Measurements from ENCODE around the gene LIPA. TPM values are rescaled to one million over a fixed set of nuclear protein-coding genes. Genes with fewer than 3 reads are reported as not detected.
"Not testable (repeated sequence)": the region's sequence is repeated elsewhere in the genome, so short reads cannot be mapped to it uniquely, and the experiment has no call there.

The LIPA gene
- total RNA-seq, 2 experiments from 2014 or later = 23.5 to 29.2 TPM

DNA sequence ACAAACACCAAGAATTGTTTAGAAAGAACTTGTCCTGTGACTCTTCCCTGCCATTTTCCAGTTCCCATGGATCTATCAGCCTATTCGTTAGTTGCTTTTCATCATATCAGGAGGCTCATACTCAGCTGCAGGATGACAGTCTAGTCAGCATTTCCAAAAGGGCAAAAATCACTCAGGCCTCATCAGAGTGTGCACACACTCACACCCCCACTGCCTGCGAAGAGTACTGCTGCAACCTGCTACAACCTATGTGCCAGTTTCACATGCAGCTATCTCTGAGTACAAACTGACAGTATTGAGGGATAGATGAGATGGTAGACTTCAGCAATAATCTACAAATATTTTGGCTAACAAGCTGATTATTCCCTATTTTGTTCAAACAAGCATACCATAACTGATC, 68.7 kb downstream of the LIPA start:
- no peak overlapping the region for H3K4me3 Mint-ChIP-seq
- POLR2A ChIA-PET = no interaction called here

DNA sequence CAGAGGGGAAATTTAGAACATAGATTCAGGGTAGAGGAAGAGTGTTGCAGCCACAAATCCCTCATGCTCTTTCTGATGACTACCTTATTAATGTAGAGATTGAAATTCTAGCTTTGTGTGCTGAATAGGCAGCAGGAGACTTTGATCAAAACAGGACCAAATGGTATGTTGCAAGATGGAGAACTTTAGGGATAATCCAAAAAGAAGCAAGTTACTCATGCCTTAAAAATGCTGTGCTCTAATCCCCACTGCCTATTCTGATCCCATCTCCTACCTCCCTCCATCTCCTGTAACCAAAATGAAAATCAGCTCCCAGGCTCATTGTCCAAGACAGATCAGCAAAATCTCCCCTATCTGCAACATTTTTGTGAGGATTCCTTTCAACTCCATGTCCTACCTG, 75.8 kb downstream of the LIPA start:
- ChIA-PET POLR2A (no interaction called here), CTCF (interaction anchor here (1.2 kb wide), 1 partner anchor 146 kb away, joined by 3 read pairs; no protein-coding TSS in a partner anchor)
- ATAC-seq (no peak), DNase-seq (no peak)
- Mint-ChIP-seq H3K36me3 (ENCODE audit: low read depth) (no peaks in the 10 kb centered on the region), H3K9me3 (ENCODE audit: insufficient read depth) (no peaks in the 10 kb centered on the region), H3K4me3 (no peak overlapping the region), H3K27ac (no peak overlapping the region), H3K27me3 (ENCODE audit: low read depth) (peaks cover 18% of the 10 kb centered on the region), H3K4me1 (ENCODE audit: low read depth) (no peaks in the 10 kb centered on the region)

More for the DNA sequence above, 68.7 kb downstream of the LIPA start:
- CTCF ChIA-PET = interaction anchor here (0.9 kb wide), 1 partner anchor 8 kb away, joined by 3 read pairs; no protein-coding TSS in a partner anchor
- Mint-ChIP-seq H3K4me1 (ENCODE audit: low read depth) (peaks cover 3% of the 10 kb centered on the region), H3K27me3 (ENCODE audit: low read depth) (peaks cover 21% of the 10 kb centered on the region), H3K27ac (no peak overlapping the region), H3K36me3 (ENCODE audit: low read depth) (no peaks in the 10 kb centered on the region), H3K9me3 (ENCODE audit: insufficient read depth) (no peaks in the 10 kb centered on the region)
- DNase-seq = no peak
- no peak for ATAC-seq

DNA sequence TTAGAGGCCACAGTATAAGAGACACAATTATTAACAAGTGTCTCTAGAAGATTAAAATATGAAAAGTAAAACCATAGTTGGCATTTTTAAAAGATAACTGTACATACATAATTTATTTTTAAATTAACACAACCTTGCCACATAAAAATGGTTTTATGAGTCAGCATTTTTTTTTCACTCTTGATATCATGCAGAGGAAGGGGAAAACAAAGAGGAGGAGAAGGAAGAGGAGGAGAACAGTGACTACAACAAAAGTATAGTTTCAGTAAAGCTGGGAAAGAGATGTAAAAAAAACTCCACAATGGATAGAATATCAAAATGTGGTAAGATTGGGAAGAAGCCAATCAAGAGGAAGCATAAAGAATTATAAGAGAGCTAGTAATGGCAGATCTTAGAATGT, 78.5 kb downstream of the LIPA start:
- Mint-ChIP-seq H3K4me1 (ENCODE audit: low read depth) (no peaks in the 10 kb centered on the region), H3K27me3 (ENCODE audit: low read depth) (peaks cover 30% of the 10 kb centered on the region), H3K27ac (no peak overlapping the region), H3K9me3 (ENCODE audit: insufficient read depth) (no peaks in the 10 kb centered on the region), H3K36me3 (ENCODE audit: low read depth) (no peaks in the 10 kb centered on the region), H3K4me3 (no peak overlapping the region)
- ATAC-seq (no peak), DNase-seq (no peak)
- CTCF ChIA-PET = no interaction called here
- POLR2A ChIA-PET = no interaction called here

DNA sequence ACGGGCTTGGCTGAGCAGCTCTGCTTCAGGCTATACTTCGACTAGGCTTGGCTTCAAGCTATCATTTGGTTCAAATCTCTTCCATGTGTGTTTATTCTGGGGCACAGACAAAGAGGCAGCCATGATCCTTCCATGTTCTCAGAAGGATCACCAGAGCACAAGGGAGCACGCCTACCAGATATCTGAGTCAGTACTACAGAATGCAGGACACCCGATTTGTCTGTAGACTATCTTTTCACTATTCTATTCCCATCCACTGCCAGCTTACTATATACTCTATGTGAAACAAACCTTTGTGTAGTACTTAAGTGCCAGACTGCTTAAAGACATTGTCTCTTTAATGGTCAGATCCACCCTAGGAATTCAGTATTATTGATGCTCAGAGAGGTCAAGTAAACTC, 79.6 kb downstream of the LIPA start:
- Mint-ChIP-seq H3K4me1 (ENCODE audit: low read depth) (no peaks in the 10 kb centered on the region), H3K9me3 (ENCODE audit: insufficient read depth) (no peaks in the 10 kb centered on the region), H3K36me3 (ENCODE audit: low read depth) (no peaks in the 10 kb centered on the region), H3K27ac (no peak overlapping the region), H3K27me3 (ENCODE audit: low read depth) (peaks cover 30% of the 10 kb centered on the region), H3K4me3 (no peak overlapping the region)
- DNase-seq = no peak
- POLR2A ChIA-PET = no interaction called here
- CTCF ChIA-PET = no interaction called here
- no peak for ATAC-seq

DNA sequence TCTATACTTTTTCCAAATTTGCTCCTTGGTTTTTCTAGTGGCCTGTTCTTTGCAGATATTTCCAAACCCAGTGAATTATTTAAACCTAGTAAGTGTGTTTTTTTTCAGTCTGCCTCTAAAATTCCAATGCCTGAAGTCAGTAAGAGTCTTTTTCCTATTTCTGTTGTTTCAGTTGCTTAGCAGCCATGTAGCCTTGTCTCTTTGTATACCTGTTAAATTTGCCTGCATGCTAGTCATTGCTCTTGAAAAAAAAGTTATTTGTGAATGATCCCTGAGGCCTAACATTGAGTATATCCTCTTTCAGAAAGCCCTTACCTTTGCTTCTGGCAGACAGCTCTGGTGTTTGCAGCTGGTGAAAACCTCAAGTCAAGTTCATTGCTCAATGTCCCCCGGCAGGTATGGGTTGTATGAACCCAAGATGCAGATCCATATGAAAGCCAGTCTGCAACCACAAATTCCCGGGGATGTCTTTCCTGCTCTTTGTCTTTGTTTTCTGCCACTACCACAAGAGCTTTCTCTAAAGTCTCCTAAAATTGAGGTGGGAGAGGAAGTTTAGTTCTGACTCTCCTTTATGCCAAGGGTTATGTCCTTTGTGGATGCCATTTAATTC, 80.2 kb downstream of the LIPA start:
- H3K27me3 Mint-ChIP-seq (ENCODE audit: low read depth) = peaks cover 32% of the 10 kb centered on the region
- ATAC-seq (no peak), DNase-seq (no peak)
- no peaks in the 10 kb centered on the region for H3K4me1 Mint-ChIP-seq (ENCODE audit: low read depth)
- no peaks in the 10 kb centered on the region for H3K9me3 Mint-ChIP-seq (ENCODE audit: insufficient read depth)
- CTCF ChIA-PET = no interaction called here
- no peak overlapping the region for H3K27ac Mint-ChIP-seq
- H3K36me3 Mint-ChIP-seq (ENCODE audit: low read depth) = no peaks in the 10 kb centered on the region
- H3K4me3 Mint-ChIP-seq = no peak overlapping the region
- POLR2A ChIA-PET = no interaction called here

DNA sequence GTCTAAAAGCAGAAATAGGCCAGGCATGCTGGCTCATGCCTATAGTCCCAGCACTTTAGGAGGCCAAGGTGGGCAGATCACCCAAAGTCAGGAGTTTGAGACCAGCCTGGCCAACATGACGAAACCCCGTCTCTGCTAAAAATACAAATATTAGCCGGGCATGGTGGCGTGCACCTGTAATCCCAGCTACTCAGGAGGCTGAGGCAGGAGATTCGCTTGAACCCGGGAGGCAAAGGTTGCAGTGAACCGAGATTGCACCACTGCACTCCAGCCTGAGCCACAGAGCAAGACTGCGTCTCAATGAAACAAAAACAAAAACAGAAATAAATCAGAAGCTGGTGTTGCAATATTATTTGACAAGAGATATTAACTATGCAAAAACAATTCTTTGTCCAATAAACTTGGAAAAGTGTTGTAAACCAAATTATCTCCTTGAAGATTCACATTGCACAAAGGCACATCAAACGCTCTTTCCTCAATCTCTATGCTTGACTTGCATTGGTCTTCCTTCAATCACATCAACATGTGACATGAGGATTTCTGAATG, 83.1 kb downstream of the LIPA start:
- H3K27me3 Mint-ChIP-seq (ENCODE audit: low read depth) = peaks cover 30% of the 10 kb centered on the region
- CTCF ChIA-PET = not testable (repeated sequence)

DNA sequence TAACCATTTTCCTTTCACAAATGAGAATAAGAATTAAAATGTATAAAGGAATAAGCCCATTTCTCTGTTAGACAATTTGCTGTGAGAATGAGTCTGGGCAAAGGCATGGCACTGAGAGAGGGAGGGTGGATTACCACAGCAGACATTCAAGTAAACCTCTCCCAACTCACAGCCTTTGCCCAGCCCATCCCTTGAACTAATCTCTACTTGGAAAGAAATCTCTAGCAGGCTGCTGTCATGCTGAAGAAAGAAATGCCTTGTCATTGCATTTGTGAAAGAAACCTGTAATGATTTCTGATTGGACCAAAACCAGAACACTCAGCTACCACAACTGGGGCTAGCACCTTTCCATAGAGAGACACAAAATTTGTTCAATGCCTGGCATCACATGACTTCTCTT, 83.7 kb downstream of the LIPA start:
- Mint-ChIP-seq H3K36me3 (ENCODE audit: low read depth) (no peaks in the 10 kb centered on the region), H3K4me3 (no peak overlapping the region), H3K27me3 (ENCODE audit: low read depth) (peaks cover 30% of the 10 kb centered on the region), H3K27ac (no peak overlapping the region), H3K4me1 (ENCODE audit: low read depth) (peaks cover 25% of the 10 kb centered on the region), H3K9me3 (ENCODE audit: insufficient read depth) (no peaks in the 10 kb centered on the region)
- CTCF ChIA-PET = interaction anchor here (1.2 kb wide), 1 partner anchor 233 kb away, joined by 3 read pairs; no protein-coding TSS in a partner anchor
- ATAC-seq (no peak), DNase-seq (no peak)
- POLR2A ChIA-PET = no interaction called here

More for the DNA sequence above, 83.1 kb downstream of the LIPA start:
- H3K4me3 Mint-ChIP-seq; H3K36me3 Mint-ChIP-seq (ENCODE audit: low read depth); ATAC-seq; POLR2A ChIA-PET; DNase-seq; H3K9me3 Mint-ChIP-seq (ENCODE audit: insufficient read depth); H3K27ac Mint-ChIP-seq: not testable (repeated sequence)
- peaks cover 20% of the 10 kb centered on the region for H3K4me1 Mint-ChIP-seq (ENCODE audit: low read depth)

DNA sequence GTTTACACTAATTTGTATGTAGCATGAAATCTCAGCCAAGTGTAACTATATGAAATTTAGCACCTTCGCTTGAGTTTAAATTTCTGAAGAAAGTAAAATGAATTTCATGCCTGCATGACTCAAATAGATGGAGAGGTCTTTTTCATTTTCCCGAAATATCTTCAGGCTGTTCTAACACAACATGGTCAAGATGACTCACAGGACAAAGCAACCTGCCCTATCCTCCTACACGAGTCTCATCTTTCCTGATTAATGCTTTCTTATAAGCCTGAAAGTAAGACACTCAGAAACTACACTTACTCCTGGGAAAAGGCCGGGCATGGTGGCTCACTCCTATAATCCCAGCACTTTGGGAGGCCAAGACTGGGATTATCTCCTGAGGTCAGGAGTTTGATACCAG, 85.7 kb downstream of the LIPA start:
- Mint-ChIP-seq H3K4me3 (no peak overlapping the region), H3K27me3 (ENCODE audit: low read depth) (peaks cover 15% of the 10 kb centered on the region), H3K27ac (no peak overlapping the region), H3K9me3 (ENCODE audit: insufficient read depth) (no peaks in the 10 kb centered on the region), H3K36me3 (ENCODE audit: low read depth) (no peaks in the 10 kb centered on the region), H3K4me1 (ENCODE audit: low read depth) (peaks cover 25% of the 10 kb centered on the region)
- DNase-seq (no peak), ATAC-seq (no peak)
- ChIA-PET POLR2A (no interaction called here), CTCF (interaction anchor here (1.4 to 2.9 kb wide), 2 partner anchors 52 to 137 kb away, joined by 3 to 11 read pairs; no protein-coding TSS in a partner anchor)

DNA sequence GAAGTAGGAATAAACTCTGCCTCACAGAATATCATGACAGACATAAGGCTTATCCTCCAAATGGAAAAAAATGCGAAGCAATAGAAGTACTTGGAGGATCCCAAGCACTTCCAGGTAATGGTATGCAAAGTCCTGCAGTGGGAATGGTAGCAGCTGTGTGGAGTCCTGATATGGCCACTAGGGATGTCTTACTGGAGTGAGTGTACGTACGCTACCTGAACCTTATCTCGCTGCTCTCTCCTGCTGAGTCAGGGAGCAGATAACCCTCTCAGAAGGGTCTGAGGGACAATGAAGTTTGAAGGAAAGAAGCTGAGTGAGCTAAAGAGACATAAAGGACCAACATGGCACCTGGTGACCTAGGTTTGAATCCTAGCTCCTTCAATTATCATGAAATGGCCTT, 86.7 kb downstream of the LIPA start:
- POLR2A ChIA-PET = no interaction called here
- H3K4me1 Mint-ChIP-seq (ENCODE audit: low read depth) = peaks cover 25% of the 10 kb centered on the region
- DNase-seq (no peak), ATAC-seq (no peak)
- CTCF ChIA-PET = interaction anchor here (0.9 to 2.9 kb wide), 6 partner anchors 42 to 136 kb away, joined by 3 to 15 read pairs (median 3); partner anchors contain the start of gene CH25H
- peak overlapping the region; percentile 84 for H3K27ac Mint-ChIP-seq
- H3K27me3 Mint-ChIP-seq (ENCODE audit: low read depth) = peaks cover 13% of the 10 kb centered on the region
- H3K9me3 Mint-ChIP-seq (ENCODE audit: insufficient read depth) = no peaks in the 10 kb centered on the region
- H3K36me3 Mint-ChIP-seq (ENCODE audit: low read depth) = no peaks in the 10 kb centered on the region
- H3K4me3 Mint-ChIP-seq = no peak overlapping the region

DNA sequence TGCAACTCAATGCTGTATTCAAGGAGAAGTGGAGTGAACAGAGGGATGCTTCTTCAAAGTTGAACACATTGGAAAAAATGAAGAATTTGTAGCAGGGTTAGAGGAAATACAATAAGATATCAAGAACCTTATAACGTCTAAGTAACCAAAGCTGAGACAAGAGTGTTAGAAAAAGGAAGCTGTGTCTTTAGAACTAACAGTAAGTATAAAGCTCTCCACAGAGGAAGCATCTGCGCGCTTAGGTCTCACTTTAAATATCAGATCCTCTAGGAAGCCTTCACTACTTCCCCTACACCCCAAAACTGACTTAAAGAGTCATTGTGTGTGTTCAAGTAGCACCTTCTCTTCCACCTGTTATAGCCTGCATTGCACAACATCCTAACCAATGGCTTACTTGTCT, 87.5 kb downstream of the LIPA start:
- POLR2A ChIA-PET = interaction anchor here (0.9 to 1.7 kb wide), 2 partner anchors 133 to 173 kb away, joined by 3 to 4 read pairs; partner anchors contain the start of gene FAS
- no peaks in the 10 kb centered on the region for H3K9me3 Mint-ChIP-seq (ENCODE audit: insufficient read depth)

More for the DNA sequence above, 87.5 kb downstream of the LIPA start:
- Mint-ChIP-seq H3K36me3 (ENCODE audit: low read depth) (no peaks in the 10 kb centered on the region), H3K27me3 (ENCODE audit: low read depth) (peaks cover 9% of the 10 kb centered on the region), H3K4me3 (peak overlapping the region; percentile 67), H3K4me1 (ENCODE audit: low read depth) (peaks cover 25% of the 10 kb centered on the region), H3K27ac (peak overlapping the region; percentile 84)
- CTCF ChIA-PET = interaction anchor here (0.8 to 2.9 kb wide), 10 partner anchors 23 to 229 kb away, joined by 3 to 15 read pairs (median 4); partner anchors contain the start of gene CH25H
- ATAC-seq (peak; percentile 25), DNase-seq (no peak)
